DND-41 (cell line): Measurements from ENCODE around the gene TIPRL.

ENCODE experiments used
- EZH2 ChIP-seq: IDR thresholded peaks from 3 replicates; pipeline ENCODE4 v1.6.1; 2012; ENCODE audit warnings: borderline replicate concordance, low read depth, mild to moderate bottlenecking, moderate library complexity, low read length, inconsistent platforms; ENCODE audit not compliant: severe bottlenecking
- TF ChIP-seq, protein P1 (sequence below): IDR thresholded peaks from 2 replicates; pipeline ENCODE4 v1.5.1; 2012; ENCODE audit warnings: borderline replicate concordance, low read length, moderate library complexity, mild to moderate bottlenecking; ENCODE audit not compliant: poor library complexity, severe bottlenecking; ENCODE audit errors: extremely low read depth

DNA sequence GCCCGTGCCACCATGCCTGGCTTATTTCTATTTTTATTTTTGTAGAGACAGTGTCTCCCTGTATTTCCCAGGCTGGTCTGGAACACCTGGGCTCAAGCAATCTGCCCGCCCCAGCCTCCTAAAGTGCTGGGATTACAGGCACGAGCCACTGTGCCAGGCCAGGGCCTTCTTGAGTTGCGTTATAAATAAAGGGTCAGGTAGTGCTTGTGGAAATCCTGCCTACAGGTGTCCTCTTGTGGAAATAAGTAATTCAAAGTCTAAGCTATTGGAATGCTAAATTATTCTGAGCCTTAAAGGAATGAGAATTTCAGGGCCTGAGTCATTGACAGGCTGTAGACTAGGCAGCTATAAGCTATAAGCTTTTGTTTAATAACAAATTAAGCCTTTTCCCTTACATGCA is 38.9 kb downstream of the TIPRL start:
- TF ChIP-seq, protein P1, sequence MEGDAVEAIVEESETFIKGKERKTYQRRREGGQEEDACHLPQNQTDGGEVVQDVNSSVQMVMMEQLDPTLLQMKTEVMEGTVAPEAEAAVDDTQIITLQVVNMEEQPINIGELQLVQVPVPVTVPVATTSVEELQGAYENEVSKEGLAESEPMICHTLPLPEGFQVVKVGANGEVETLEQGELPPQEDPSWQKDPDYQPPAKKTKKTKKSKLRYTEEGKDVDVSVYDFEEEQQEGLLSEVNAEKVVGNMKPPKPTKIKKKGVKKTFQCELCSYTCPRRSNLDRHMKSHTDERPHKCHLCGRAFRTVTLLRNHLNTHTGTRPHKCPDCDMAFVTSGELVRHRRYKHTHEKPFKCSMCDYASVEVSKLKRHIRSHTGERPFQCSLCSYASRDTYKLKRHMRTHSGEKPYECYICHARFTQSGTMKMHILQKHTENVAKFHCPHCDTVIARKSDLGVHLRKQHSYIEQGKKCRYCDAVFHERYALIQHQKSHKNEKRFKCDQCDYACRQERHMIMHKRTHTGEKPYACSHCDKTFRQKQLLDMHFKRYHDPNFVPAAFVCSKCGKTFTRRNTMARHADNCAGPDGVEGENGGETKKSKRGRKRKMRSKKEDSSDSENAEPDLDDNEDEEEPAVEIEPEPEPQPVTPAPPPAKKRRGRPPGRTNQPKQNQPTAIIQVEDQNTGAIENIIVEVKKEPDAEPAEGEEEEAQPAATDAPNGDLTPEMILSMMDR, result no peak
- no peak for TF ChIP-seq EZH2
